ENCODE measurements around the gene COL8A2.
"Not testable (repeated sequence)": the region's sequence is repeated elsewhere in the genome, so short reads cannot be mapped to it uniquely, and the experiment has no call there.

Gene COL8A2

DNA sequence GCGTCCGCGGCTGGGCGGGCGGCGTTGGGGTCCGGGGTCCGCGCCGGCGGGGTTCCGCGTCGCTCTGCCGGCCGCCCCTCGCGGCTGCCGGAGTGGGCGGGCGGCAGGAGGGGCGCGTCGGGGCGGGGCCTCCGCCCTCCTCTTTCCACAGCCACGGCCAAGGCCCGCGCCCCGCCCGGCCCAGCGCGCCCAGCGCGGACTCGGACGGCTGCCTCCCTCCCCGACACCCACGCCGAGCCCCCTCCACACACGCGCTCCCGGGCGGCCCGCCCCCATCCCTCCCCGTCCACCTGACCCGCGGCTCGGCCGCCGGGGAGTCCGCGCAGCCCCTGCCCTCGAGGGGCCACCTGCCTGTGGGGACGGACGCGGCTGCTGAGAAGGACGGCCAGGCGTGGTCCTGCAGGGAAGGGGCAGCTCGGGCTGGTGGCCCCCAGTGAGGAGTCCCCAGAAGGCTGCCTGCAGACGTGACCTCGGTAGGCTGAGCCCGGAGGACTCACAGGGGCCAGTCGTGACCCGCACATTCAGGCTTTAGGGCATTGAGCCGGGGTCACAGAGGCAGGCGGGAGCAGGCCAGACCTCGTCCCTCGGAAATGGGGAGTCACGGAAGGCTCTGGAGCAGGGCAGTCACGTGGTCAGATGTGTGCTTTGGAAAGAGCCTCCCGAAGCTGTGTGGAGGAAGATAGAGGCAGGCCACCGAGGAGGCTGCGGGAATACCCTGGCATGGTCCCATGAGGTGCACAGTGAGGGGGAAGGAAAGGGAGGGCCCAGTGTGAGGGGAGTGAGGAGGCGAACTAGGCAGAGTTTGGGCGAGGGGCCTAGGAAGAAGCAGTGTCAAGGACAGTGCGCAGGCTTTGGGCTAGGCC is at the start of gene COL8A2:
Gene COL8A2, minus strand, starts transcription at position 94 of the 863 bp plus-strand sequence. CDS start 24,980 bp downstream, outside the sequence.
- peak; percentile 45 for DNase-seq (ENCODE audit: low spot score)

- DNase-seq (ENCODE audit: low spot score) = no peak
Observed at GRCh38 chr1:36174713-36175112, 49.7 kb upstream of the COL8A2 start.

- no peak for DNase-seq (ENCODE audit: low spot score)
Observed at GRCh38 chr1:36172983-36173382, 48.0 kb upstream of the COL8A2 start.

GRCh38 chr1:36172017-36172747 is 47.2 kb upstream of the COL8A2 start:
- DNase-seq (ENCODE audit: low spot score) = no peak

- no peak for DNase-seq (ENCODE audit: low spot score)
Observed at GRCh38 chr1:36170643-36171412, 45.8 kb upstream of the COL8A2 start.

GRCh38 chr1:36168514-36168913 is 43.5 kb upstream of the COL8A2 start:
- peak; percentile 52 for DNase-seq (ENCODE audit: low spot score)

DNA sequence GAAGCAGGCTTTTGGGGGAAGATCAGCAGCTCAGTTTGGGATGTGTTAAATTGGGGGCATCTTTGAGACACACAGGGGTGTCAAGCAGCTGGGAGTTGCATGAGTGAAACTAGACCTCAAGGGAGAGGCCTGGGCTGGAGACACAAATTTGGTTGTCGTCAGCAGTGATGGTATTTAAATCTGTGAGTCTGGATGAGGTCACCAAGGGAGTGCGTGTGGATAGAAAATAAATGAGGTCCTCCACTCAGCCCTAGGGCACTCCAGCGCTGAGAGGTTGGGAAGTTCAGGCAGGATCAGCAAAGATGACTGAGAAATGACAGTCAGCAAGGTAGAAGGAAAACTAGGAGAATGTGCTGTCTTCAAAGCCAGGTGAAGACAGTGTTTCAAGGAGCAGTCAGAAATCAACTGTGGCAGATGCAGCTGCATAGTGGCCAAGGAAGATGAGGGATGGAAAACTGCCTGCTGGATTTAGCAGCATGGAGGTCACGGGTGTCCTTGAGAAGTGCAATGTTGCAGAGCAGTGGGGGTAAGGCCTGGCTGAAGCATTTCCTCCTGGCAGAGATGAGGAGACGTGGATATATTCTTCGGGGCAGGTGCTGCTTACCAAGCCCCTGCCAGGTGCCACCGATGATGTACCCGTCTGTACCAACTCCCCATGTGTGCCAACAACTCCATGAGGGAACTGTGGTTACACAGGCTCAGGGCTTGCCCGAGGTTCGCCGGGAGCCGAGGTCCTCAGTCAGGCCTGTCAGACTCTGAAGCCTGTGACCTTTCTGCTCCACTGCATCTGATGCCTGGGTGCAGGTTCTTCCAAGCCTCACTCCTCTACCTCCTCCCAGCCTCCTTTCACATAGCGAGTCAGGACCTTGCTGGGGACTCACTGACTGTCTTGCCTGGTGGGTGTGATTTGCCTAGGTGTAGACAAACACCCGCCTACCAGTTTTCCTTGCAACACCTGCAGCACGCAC is 42.2 kb upstream of the COL8A2 start:
- DNase-seq (ENCODE audit: low spot score) = no peak

DNA sequence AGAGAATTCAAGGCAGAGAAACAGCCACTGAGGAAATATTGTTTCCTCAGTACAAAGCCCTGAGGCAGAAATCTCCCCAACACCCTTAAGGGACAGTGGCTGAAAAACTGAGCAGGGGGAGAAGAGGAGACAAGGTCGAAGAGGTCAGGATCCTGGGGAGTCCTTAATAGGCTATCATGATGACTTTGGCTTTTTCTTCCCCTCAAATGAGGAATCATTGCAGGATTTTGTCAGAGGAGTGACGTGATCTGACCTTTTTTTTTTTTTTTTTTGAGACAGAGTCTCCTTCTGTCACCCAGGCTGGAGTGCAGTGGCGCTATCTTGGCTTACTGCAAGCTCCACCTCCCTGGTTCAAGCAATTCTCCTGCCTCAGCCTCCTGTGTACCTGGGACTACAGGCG is 41.1 kb upstream of the COL8A2 start:
- DNase-seq (ENCODE audit: low spot score) = no peak

DNA sequence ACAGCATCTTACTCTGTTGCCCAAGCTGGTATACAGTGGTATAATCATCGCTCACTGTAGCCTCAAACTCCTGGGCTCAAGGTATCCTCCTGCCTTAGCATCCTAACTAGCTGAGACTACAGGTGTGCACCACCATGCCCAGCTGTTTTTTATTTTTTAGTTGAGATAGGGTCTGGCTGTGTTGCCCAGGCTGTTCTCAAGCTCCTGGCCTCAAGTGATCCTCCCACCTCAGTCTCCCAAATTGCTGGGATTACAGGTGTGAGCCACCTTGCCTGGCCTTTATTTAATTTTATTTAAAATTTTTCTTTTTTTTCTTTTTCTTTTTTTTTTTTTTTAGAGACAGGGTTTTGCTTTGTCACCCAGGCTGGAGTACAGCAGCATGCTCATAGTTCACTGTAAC is 40.1 kb upstream of the COL8A2 start:
- DNase-seq (ENCODE audit: low spot score) = no peak

- DNase-seq (ENCODE audit: low spot score) = no peak
Observed at GRCh38 chr1:36164361-36164760, 39.3 kb upstream of the COL8A2 start.

- no peak for DNase-seq (ENCODE audit: low spot score)
Observed at GRCh38 chr1:36163426-36163825, 38.4 kb upstream of the COL8A2 start.

DNA sequence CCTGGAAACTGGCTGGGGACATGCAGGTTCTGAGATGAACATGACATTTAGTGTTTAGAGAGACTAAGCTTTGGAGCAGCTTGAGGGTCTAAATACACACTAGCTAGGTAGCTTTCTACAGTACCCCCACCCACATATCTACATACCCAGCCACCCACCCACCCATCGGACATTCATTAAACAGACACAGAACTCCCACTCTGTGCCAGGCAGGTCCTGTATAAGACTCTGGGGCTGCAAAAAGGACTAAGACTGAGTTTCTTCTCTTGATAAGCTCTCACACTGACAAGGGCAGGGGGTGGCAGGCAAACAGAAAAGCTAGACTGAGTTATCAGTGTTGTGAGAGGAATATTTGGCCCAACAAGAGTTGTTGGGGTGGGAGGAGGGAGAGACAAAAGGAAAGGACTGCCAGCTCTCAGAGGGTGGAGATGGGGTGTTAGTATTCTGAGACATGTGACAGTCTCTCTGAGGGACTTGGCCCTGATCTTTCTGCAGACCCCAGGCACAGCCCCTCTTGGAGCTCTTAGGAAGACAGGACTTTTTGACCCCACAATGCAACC is 37.7 kb upstream of the COL8A2 start:
- DNase-seq (ENCODE audit: low spot score) = no peak

- no peak for DNase-seq (ENCODE audit: low spot score)
Observed at GRCh38 chr1:36161641-36162531, 36.9 kb upstream of the COL8A2 start.

- no peak for DNase-seq (ENCODE audit: low spot score)
Observed at GRCh38 chr1:36160949-36161485, 36.0 kb upstream of the COL8A2 start.

DNA sequence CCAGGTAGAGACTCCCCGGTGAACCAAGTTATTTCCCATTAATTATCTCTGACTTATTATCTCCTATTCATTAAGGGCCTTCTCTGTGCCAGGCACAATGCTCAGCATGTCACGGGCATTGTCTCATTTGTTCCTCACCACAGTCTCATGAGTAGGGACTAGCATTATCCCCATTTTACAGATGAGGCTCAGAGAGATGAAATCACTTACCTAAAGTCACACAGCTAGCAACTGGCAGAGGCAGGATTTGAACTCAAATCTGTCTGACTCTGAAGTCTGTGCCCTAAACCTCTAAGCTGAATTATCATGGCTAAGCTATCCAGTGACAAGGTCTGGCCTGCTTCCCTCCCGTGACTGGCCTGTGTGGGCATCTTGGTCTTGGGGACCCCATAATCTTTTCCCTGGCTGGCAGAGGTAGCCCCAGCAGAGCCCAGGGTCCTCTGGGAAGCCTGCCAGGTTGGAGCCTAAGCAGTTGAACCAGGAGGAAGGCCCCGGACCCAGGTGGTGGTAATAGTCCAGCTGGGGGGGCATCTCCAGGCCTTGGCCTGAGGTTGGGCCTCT is 35.4 kb upstream of the COL8A2 start:
- DNase-seq (ENCODE audit: low spot score) = no peak

- no peak for DNase-seq (ENCODE audit: low spot score)
Observed at GRCh38 chr1:36159614-36160387, 34.8 kb upstream of the COL8A2 start.

DNA sequence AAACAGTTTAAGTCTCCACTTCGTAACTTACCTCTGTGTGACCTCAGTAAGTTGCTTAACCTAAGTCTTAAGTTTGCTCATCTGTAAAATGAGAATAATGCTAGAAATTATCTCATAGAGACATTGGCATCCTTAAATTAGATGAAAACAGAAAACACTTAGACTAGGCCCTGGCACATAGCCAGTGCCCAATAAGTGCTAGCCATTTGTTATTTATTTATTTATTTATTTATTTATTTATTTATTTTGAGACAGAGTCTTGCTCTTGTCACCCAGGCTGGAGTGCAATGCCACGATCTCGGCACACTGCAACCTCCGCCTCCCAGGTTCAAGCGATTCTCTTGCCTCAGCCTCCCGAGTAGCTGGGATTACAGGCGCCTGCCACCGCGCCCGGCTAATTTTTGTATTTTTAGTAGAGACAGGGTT is 33.8 kb upstream of the COL8A2 start:
- not testable (repeated sequence) for DNase-seq (ENCODE audit: low spot score)

Measured in HuH-7 (cell line).